IPS-NIHi7 (cell line): Measurements from ENCODE around the gene NVL.
A peak's percentile ranks its signal among the peaks of the same experiment; 100 is the strongest.
"Not testable (repeated sequence)": the region's sequence is repeated elsewhere in the genome, so short reads cannot be mapped to it uniquely, and the experiment has no call there.

Source experiments
- DNase-seq: peaks from one replicate; pipeline ENCODE4 v3.0.0; 2012; ENCODE audit warnings: mixed read lengths; ENCODE audit errors: extremely low spot score

Gene NVL

DNA sequence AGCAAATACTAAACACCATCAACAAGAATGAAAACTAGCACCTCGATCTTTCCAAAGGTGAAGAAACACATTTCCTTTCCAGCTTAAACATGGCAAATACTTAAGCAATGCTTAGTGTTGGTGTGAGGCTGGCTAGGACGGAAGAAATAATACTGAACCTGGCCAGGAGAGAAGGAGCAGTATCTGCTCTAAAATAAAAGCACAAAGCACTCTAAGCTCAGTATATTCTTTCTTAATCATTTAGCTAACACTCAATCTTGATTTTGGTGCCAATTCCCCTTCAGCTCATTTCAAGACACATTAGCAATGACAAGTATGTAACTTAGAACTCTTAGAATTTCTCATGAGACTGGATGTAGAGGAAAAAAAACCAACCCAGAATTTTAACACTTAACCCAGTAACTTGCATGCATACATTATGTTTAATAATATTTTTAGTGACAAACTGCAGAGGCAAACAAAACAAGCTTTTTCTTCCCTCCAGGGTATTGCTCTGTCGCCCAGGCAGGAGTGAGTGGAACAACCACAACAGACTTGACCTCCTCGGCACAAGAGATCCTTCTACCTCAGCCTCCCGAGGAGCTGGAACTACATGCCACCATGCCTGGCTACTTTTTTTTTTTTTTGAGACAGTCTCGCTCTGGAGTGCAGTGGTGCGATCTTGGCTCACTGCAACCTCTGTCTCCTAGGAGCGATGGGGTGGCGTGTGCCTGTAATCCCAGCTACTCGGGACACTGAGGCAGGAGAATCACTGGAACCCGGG, 92.7 kb downstream of the NVL start:
- no peak for DNase-seq

DNA sequence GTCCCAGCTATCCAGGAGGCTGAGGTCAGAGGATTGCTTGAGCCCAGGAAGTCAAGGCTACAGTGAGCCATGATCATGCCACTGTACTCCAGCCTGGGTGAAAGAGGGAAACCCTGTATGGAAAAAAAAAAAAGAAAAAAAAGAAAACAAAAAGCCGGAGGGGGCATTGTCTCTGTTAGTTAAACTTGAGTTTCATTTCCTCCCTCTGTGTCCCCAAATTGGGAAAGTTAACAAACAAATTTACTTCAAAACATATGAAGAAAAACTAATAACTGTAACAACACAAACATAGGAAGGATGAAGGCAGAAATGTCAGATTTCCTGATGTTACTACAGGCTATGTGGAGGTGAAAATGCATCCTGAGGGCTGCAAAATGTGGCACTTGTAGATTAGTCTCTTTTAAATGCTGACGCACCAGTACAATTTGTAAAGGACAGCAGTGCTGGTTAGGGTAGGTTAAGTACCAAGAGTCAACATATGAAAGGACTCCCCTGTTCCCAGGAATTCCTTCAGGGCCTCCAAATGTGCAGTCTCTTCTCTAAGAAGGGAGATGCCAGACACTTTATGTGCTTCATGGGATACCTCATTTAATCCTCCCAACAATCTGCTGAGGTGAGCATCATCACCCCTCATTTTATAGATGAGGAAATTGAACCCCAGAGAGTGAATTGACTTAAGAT, 94.0 kb downstream of the NVL start:
- peak; percentile 51 for DNase-seq

DNA sequence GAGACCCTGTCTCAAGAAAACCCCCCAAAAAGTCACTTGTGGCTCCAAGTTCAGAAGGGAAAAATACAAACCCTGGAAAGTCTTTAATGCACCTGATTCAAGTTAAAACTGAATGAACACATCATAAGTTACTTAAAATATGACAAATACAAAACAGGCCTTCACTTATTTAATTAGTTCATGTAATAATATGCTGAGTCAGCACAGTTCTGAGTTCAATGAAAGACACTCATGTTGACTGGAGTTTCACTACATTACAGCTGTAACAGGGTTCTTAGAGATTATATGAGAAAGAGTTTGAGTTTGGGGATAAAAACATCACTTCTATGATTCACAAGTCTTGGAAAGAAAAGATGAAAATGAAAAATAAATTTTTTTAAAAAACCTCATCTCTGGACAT, 96.0 kb downstream of the NVL start:
- no peak for DNase-seq

DNA sequence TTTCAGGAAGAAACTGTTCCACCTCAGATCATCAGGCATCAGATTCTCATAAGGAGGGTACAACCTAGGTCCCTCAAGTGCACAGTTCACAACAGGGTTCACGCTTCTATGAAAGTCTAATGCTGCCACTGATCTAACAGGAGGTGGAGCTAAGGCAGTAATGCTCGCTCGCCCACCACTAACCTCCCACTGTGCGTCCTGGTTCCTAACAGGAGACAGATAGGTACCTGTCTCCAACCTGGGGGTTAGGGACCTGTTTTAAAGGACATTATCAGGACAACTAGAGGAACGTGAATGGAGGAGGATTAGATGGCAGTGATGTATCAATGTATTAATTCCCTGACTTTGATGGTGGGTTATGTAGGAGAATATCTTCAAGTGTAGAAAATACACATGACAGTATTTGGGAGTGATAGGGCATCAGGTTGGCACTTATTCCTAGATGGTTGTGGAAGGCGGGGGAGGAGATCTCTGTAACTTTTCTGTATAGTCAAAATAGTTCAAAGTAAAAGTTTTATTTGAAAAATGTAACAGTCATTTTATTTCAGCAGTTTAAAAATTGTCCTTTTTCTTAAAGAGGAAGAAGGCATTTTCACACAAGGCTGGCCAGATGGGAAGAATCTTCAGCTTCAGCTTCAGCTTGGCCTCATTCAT, 103.0 kb downstream of the NVL start:
- DNase-seq = no peak

DNA sequence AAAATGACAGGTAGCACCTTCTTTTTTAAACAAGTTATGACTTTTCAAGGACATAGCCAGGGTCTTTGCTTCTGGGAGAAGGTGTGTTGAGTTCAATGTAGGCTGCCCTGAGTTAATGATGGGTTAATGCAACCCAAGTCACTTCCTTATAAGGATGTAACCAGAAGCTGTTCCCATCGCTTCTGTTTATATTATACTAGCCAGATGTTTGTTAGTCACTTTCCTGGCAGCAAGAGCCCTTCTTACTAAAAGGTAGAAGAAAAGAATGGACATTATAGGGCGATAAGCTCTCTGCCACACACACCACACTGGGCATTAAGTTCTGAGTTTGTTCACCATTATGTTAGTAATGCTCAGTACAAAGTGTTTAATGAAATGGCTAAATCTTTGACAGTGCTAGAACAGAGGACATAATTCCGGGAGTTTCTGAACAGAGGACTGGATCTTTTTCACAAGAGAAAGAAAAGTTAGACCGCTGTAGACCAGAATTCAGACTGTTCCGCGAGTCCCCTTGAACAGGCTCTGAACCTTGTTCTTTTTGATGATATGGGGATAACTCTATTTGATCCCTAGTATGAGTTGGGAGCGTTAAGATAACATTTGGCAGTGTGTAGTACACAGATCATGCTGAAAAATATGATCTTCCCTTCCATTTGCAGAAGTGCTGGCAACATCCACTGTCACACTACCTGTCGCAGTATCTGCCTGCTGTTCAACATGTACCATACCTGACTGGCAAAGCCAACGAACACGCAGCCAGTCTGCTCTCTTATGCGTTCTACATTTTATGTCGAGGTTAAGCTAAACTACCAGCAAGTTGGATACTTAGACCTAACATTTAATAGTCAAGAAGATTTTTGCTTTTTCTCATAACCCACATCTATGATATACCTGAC, 105.9 kb downstream of the NVL start:
- peak; percentile 58 for DNase-seq

DNA sequence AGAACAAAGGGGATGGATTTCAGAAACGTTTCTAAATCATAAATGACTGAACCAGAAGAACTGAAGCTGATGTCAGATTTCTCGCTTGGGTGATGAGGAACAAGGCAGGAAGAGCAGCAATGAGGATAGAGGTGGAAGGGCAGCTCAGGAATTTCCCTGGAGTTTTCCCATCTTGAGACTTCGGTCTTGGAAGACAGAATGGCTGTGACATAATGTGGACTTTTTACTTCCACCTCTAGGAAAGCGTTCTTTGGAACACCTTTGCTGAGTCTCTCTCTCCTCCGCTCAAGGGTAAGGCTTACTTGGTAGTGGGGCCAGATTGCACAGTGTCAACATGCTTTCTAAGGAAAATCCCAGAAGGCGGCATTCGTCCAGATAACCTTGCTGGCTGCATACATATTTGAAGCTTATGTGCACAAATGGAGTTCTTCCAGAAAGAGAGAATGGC, 110.3 kb downstream of the NVL start:
- no peak for DNase-seq

DNA sequence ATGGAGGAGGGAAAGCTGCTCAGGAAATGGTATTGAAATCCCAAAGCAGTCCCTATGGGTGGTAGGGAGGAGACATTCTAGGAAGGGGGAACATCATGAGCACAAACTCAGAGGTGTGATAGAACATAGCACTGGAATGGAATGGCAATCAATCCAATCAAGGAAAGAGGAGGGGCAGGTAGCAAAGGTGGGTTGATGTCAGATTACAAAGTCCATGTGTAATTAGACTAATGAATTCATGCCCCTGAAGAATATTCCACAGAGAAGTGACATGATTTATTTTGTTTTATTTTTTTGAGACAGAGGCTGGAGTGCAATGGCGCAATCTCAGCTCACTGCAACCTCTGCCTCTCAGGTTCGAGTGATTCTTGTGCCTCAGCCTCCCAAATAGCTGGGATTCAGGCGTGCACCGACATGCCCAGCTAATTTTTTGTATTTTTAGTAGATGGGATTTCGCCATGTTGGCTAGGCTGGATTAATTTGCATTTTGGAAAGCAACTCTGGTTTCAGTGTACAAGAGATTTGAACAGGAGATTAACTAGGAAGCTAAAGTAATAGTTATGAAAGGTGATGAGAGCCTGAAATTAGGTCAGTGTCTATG, 110.9 kb downstream of the NVL start:
- no peak for DNase-seq

DNA sequence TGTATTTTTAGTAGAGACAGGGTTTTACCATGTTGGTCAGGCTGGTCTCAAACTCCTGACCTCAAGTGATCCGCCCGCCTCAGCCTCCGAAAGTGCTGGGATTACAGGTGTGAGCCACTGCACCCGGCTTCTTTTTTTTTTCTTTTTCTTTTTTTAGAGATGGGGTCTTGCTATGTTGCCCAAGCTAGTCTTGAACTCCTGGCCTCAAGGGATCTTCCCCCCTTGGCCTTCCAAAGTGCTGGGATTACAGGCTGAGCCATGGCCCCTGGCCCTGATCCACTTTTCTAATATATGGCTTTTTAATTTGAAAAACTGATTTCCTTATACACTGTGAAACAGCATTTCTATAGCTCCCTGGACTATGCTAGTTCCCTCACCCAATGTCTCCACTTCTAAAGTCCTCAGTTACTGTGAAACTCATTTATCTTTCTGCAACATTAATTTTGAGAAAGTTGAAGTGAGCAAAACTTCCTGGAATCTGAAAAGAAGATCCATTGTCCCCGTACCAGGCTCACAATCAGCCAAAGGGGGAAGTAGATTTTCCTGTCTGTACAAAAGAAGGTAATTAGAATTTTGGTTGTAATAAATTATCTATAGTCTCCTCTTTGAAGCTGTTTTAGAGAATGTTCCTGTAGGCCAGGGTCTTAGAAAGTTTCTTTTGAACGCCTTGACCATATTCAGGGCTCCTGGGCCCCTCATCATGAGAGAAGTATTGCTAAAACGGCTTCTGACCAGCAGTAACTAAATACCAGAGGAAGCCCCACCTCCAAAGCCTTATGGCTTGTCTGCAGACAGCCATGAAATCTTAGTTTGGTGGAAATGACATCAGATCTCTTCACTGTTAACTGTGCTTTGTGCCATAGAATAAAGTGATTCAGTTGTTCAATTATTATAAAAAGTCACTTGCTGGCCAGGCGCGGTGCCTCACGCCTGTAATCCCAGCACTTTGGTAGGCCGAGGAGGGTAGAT, 112.0 kb downstream of the NVL start:
- no peak for DNase-seq

DNA sequence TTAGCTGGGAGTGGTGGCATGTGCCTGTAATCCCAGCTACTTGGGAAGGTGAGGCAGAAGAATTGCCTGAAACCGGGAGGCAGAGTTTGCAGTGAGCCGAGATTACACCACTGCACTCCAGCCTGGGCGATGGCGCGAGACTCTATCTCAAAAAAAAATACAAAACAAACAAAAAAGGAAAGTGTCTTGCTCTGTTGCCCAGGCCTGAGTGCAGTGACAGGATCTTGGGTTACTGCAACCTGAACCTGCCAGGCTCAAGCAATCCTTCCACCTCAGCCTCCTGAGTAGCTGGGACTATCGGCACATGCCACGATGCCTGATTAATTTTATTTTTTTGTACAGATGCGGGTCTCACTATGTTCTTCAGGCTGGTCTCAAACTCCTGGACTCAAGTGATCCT, 113.6 kb downstream of the NVL start:
- DNase-seq = no peak

DNA sequence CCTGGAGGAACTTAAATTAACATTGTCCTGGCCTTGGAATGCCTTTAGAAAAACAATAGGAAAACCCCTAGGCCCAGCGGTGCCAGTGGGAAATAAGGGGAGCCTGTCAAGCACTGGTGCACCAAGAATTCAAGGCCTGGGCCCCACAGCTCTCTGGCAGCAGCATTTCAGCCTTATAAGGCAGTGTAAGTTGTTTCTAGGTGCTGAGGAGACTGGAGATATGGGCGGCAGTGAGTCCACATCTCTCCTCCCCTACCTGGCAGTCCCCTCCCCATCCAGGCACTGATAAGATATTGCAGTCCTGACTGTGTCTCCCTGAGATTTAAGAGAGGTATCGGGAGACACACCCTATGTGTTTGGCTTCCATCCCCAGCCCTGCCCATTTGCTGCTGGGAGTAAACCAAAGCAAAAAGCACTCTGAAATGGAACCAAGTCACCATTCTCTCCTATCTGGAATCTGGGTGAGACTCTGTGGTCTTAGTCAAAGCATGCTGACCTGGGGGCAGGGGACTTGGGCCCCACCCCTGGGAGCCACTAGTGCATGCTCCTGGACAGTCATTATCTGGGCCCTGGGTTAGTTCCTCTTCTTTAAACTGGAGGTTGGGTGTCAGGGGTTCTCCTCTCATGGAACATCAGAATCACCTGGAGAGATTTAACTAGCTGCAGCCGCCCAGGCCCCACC, 116.4 kb downstream of the NVL start:
- peak; percentile 60 for DNase-seq

DNA sequence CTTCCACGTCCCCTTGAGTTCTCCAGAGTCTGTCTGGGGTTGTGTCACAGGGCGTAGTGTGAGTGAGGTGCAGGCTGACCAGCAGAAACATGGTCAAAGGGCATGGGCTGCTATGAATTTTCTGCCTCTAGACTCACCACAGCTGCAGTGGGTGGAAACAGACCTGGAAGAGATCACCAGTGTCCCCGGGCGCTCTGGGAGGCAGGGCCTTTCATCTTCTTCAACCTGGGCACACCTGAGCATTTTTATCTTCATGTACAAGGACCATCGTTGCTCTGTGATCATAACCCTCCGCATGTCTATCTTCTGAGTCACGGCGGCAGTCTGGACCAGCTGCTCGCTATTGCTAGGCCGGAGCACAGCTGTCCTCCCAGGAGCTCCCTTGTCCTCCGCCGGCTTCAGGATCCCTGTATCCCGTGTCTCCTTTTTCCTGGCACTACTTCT, 117.3 kb downstream of the NVL start:
- no peak for DNase-seq

DNA sequence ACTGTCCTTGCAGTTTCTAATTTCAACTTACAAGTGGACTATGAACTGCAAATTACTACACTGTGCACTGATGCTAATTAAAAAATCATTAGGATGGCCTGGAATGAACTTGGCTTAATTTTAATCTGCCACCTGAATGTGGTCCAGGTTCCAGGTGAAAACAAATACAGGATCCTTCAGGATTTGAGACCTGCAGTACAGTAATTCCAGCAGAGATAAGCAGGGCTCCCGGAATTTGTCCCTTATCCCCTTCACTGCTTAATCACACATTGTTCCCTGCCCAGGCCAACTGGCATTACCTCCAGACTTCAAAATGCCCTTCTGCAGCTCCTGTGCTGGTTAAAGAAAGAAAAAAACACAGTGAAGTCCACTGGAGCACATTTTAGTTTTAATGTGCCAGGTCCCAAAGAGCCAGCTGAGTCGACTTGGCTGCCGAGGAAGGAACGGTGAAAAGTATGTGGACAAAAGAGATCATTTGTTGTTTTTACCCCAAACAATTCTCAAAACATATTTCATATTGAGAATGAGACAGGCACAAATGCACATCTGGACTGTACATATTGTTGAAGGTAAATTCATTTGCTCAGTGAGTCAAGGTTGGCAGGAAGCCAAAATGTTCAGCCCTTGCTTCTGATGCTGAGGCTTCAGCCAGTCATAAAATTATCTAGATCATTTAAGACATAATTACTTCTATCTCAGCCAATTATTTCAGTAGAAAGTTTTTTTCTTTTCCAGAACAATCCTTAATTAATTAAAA, 118.6 kb downstream of the NVL start:
- no peak for DNase-seq

DNA sequence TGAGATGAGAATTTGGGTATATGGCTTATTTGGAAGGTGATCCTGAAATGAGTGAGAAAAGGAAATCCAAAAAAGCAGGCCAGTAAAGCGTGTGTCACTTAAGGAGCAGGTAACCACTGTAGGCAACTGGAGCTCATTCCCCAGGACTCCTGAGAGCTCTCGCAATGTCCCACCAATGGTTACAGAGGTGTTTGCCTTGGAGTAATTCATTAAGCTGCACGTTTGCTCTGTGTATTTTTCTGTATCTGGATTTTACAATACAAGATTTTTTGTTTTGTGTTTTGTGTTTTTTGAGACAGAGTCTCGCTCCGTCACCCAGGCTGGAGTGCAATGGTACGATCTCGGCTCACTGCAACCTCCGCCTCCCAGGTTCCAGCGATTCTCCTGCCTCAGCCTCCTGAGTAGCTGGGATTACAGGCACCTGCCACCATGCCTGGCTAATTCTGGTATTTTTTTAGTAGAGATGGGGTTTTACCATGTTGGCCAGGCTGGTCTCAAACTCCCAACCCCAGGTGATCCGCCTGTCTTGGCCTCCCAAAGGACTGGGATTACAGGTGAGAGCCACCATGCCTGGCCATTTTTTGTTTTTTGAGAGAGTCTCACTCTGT, 123.9 kb downstream of the NVL start:
- DNase-seq = not testable (repeated sequence)

DNA sequence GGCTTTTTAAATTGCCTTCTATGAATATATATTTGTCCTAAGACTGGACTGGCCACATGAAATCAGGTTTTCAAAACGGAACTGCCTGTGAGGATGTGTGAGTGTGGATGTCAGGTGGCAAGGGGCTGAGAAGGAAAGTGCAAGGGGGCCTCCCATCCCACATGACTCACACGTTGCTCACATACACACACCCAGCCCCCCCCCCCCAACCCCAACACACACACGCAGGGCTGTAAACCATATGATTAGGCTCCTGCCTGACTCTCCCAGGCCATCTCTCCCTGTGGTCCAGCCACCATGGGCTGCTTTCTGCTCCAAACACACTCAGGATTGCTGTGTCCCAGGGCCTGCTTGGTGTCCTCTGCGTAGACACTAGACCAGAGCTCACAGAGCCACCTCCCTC, 124.5 kb downstream of the NVL start:
- DNase-seq = no peak

DNA sequence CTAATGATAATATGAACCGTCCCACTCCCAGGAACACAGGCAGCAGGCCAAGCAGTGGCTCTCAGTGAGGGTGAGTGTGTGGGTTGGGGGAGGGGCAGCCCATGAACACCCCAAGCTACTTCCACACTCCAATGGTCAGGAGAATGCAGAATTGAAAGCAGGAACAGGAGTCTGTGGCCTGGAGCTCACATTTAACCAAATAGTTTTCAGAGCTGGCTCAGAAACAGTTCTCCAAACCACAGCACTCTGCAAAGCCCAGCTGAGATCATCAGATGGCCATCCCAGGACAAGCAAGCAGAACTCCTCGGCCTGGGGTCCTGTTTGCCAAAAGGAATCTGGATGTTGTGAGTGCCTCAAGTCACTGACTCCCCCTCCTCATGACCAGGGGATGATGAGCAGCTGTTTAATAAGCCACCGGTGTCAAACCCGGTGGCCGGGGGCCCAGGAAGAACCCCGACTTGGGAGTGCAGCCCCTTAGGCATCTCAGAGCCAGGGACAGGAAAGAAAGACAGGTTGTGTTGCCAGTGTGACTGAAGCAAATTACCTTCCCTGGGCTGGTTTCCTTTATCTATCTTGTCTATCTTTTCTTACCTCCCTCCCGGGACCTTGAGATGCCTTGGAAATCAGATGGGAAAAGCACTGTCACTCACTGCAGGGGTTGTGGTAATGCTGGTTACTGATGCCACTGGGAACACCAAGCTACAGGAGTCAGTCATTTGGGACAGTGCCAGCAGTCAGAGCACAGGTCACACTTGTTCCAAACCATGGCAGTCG, 126.5 kb downstream of the NVL start:
- peak; percentile 54 for DNase-seq

DNA sequence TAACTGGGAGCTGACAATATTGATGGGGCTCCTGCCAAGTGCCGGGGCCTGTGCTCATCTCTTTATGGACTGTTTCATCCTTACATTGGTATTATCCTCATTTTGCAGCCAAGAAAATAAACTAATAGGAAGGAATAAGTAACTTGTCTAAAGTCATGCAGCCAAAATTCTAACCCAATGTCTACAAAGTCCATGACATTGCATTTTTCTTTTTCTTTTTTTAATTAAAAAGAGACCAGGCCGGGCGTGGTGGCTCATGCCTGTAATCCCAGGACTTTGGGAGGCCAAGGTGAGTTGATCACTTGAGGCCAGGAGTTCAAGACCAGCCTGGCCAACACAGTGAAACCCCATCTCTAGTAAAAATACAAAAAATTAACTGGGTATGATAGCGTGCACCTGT, 128.1 kb downstream of the NVL start:
- no peak for DNase-seq

DNA sequence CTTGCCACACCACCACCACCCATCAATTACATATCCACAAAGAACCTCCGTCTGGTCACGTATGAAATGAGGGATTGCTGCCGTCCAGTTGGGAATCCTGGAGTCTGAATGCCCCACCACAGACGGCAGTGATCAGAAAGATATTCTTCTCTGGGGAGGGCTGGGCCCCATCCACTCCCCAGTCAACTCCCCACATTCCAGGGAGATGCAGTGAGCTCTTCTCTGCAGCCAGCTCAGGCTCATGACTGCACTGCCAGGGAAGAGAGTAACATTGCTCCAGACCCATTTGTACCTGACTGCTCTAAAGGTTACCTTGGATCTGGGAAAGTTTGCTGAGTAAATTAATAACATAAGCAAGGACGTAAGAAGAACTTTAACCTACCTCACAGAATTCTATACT, 128.6 kb downstream of the NVL start:
- DNase-seq = no peak

DNA sequence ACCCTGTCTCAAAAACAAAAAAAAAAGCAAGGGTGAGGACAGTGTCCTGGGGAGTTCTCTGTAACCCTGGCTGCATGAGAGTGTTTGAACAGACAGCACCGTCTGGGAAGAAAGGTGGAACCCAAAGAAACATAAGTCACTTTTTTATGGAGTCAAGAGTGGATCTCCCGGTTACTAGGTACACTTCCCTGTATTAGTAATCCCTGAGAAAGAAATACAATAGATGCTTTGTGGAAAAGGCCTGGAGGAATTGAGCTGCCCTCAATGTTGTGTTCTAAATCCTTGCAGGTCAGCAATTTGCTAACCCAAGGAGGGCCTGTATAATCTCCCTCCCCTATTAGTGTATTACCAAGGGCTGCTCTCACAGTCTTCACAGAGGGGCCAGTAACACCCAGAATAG, 130.3 kb downstream of the NVL start:
- DNase-seq = no peak
